ENCODE results near the gene ZSCAN26.

ZSCAN26 gene

GRCh38 chr6:28323813-28324424, 57.0 kb downstream of the ZSCAN26 start:
- DNase-seq = no peak

DNA sequence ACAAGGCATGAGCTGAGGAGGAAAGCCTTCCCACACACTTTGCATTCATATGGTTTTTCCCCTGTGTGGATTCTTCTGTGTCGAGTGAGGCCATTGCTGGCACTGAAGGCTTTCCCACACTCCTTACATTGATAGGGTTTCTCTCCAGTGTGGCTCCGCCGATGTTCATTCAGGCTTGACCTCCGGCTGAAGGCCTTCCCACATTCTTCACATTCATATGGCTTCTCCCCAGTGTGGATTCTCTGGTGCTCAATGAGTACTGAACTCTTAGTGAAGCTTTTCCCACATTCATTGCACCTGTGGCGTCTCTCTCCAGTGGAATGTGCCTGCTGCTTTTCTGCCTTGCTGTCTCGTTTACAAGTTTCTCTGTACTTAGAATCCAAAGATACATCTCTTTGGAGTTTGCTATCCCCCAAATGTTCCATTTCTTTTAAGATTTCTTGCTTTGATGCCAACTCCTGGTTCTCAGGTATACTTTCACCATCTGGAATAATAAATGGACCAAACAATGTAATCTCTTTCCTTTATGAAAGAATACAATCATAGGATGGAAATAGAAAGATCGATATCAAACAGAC, 59.5 kb downstream of the ZSCAN26 start:
- no peak for DNase-seq

All from activated T-cell treated with anti-CD3 and anti-CD28 coated beads, Interleukin-2, amount 50 U/mL, for 1 hour (primary cell).